ENCODE results near the gene AKAP6. TPM values are rescaled to one million over a fixed set of nuclear protein-coding genes. Genes with fewer than 3 reads are reported as not detected.

The AKAP6 gene, protein sequence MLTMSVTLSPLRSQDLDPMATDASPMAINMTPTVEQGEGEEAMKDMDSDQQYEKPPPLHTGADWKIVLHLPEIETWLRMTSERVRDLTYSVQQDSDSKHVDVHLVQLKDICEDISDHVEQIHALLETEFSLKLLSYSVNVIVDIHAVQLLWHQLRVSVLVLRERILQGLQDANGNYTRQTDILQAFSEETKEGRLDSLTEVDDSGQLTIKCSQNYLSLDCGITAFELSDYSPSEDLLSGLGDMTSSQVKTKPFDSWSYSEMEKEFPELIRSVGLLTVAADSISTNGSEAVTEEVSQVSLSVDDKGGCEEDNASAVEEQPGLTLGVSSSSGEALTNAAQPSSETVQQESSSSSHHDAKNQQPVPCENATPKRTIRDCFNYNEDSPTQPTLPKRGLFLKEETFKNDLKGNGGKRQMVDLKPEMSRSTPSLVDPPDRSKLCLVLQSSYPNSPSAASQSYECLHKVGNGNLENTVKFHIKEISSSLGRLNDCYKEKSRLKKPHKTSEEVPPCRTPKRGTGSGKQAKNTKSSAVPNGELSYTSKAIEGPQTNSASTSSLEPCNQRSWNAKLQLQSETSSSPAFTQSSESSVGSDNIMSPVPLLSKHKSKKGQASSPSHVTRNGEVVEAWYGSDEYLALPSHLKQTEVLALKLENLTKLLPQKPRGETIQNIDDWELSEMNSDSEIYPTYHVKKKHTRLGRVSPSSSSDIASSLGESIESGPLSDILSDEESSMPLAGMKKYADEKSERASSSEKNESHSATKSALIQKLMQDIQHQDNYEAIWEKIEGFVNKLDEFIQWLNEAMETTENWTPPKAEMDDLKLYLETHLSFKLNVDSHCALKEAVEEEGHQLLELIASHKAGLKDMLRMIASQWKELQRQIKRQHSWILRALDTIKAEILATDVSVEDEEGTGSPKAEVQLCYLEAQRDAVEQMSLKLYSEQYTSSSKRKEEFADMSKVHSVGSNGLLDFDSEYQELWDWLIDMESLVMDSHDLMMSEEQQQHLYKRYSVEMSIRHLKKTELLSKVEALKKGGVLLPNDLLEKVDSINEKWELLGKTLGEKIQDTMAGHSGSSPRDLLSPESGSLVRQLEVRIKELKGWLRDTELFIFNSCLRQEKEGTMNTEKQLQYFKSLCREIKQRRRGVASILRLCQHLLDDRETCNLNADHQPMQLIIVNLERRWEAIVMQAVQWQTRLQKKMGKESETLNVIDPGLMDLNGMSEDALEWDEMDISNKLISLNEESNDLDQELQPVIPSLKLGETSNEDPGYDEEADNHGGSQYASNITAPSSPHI (N-terminal part only)
- under 0.01 and 0.15 TPM in 2 replicates for total RNA-seq

DNA sequence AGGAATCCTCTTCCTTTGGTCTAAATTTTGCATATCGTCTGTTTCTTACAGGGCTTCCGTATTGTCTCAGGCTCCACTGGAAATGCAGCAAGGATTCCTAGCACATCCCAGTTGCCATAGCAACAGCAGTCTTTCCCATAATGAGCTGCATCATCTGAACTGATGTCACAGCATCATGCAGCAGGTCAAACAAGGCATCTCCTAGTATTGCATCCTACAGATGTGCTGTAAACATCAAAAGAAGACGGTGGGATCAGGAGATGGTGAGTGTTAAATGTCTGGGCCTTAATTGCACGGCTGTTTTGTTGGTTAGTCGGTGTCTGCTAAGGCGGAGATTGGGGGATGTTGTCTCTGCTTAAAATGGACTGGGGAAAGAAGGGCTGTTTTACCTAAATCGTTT, at the start of gene AKAP6:
TSS of gene AKAP6 (plus strand) at position 153 of the 400 bp plus-strand sequence. CDS start 104,196 bp downstream, outside the sequence.

Other genes starting within 250 kb of the AKAP6 start
- gene RNU6-7, start 127.3 kb upstream of the AKAP6 start, total RNA-seq = not detected in 2 replicates
- gene RNU6-8, start 126.0 kb upstream of the AKAP6 start, total RNA-seq = not detected in 2 replicates

Data from epithelial cell of umbilical artery (primary cell).